GM23338 (cell line): ENCODE results near the gene SEMA5A. TPM values are rescaled to one million over a fixed set of nuclear protein-coding genes. Genes with fewer than 3 reads are reported as not detected.

ENCODE experiments used
- ATAC-seq: fragments of 200-7000 bp; cut with Tn5 transposase; 3 replicates; pipeline ENCODE4 v1.9.1; 2020
- DNase-seq: peaks from one replicate; pipeline ENCODE4 v3.0.0-alpha.2; 2015; ENCODE audit warnings: low spot score
- H2AFZ ChIP-seq: fragments of 200-600 bp; sonication (generic); 2 replicates; pipeline ENCODE4 v1.8.0; 2016; ENCODE audit warnings: antibody characterized with exemption, mild to moderate bottlenecking, moderate library complexity
- H3F3A ChIP-seq: fragments of 200-600 bp; sonication (generic); replicated peaks from 2 replicates; pipeline ENCODE4 v1.8.0; 2017; ENCODE audit warnings: antibody characterized with exemption, mixed run types, low read depth
- H3K27ac ChIP-seq: fragments of 200-600 bp; sonication (generic); 2 replicates; pipeline ENCODE4 v1.6.1; 2016; ENCODE audit warnings: low read depth
- H3K27me3 ChIP-seq: fragments of 200-600 bp; sonication (generic); 2 replicates; pipeline ENCODE4 v1.8.0; 2016; ENCODE audit warnings: mild to moderate bottlenecking, mixed run types, moderate library complexity; ENCODE audit not compliant: insufficient read depth
- H3K36me3 ChIP-seq: fragments of 200-600 bp; sonication (generic); 2 replicates; pipeline ENCODE4 v1.8.0; 2016; ENCODE audit warnings: mild to moderate bottlenecking; ENCODE audit not compliant: insufficient read depth
- H3K4me1 ChIP-seq: fragments of 200-600 bp; sonication (generic); 2 replicates; pipeline ENCODE4 v1.8.0; 2016; ENCODE audit warnings: mild to moderate bottlenecking, moderate library complexity; ENCODE audit not compliant: insufficient read depth
- H3K4me2 ChIP-seq: fragments of 200-600 bp; sonication (generic); 2 replicates; pipeline ENCODE4 v1.7.1; 2017; ENCODE audit warnings: mixed run types
- H3K4me3 ChIP-seq: fragments of 200-600 bp; sonication (generic); 2 replicates; pipeline ENCODE4 v1.6.1; 2016; ENCODE audit warnings: mixed run types
- H3K79me2 ChIP-seq: fragments of 200-600 bp; sonication (generic); replicated peaks from 2 replicates; pipeline ENCODE4 v1.8.0; 2017; ENCODE audit warnings: mild to moderate bottlenecking; ENCODE audit not compliant: insufficient read depth
- H3K9me2 ChIP-seq: fragments of 200-600 bp; sonication (generic); 2 replicates; pipeline ENCODE4 v1.8.0; 2017; ENCODE audit not compliant: insufficient read depth
- H4K20me1 ChIP-seq: fragments of 200-600 bp; sonication (generic); replicated peaks from 2 replicates; pipeline ENCODE4 v1.8.0; 2017; ENCODE audit warnings: mild to moderate bottlenecking; ENCODE audit not compliant: insufficient read depth
- H3K27ac Mint-ChIP-seq: 2 replicates; pipeline ENCODE4 v1.8.0; 2020; ENCODE audit warnings: inconsistent platforms, mild to moderate bottlenecking, moderate library complexity, mixed read lengths
- H3K27me3 Mint-ChIP-seq: 3 replicates; pipeline ENCODE4 v1.8.0; 2022; ENCODE audit warnings: low read depth, mild to moderate bottlenecking, moderate library complexity, mixed read lengths, inconsistent platforms; ENCODE audit not compliant: insufficient read depth, poor library complexity
- H3K36me3 Mint-ChIP-seq: 3 replicates; pipeline ENCODE4 v1.8.0; 2021; ENCODE audit warnings: low read depth, mild to moderate bottlenecking, inconsistent platforms, moderate library complexity, mixed read lengths
- H3K4me1 Mint-ChIP-seq: 3 replicates; pipeline ENCODE4 v1.8.0; 2020; ENCODE audit warnings: mild to moderate bottlenecking, inconsistent platforms, mixed read lengths
- H3K4me3 Mint-ChIP-seq: 3 replicates; pipeline ENCODE4 v1.8.0; 2021; ENCODE audit warnings: moderate library complexity, mild to moderate bottlenecking, inconsistent platforms, mixed read lengths
- H3K9me3 Mint-ChIP-seq: 3 replicates; pipeline ENCODE4 v1.8.0; 2020; ENCODE audit warnings: moderate library complexity, mild to moderate bottlenecking, inconsistent platforms, mixed read lengths
- CREB1 ChIP-seq: fragments of 250-450 bp; sonication (Bioruptor Pico); IDR thresholded peaks from 2 replicates; pipeline ENCODE4 v1.5.0; 2020; ENCODE audit warnings: low read depth, mild to moderate bottlenecking, moderate library complexity
- CTCF ChIP-seq, 2 experiments: fragments of 200-600 bp in 1 of 2; sonication (generic) in 1 of 2; conservative IDR thresholded peaks; 2 replicates each; pipeline versions ENCODE4 v1.5.1 to v1.6.1; 2016 to 2017; ENCODE audit warnings: antibody characterized with exemption in 2 of 2, low read depth in 2 of 2, mild to moderate bottlenecking in 2 of 2, moderate library complexity in 1 of 2
- ETS1 ChIP-seq: IDR thresholded peaks from 2 replicates; pipeline ENCODE4 v1.6.1; 2016; ENCODE audit warnings: antibody characterized with exemption
- EZH2 ChIP-seq: fragments of 200-600 bp; sonication (generic); IDR thresholded peaks from one replicate; pipeline ENCODE4 v1.8.0; 2017; ENCODE audit warnings: antibody characterized with exemption, mild to moderate bottlenecking, low read depth; ENCODE audit not compliant: unreplicated experiment
- EZH2phosphoT487 ChIP-seq: fragments of 200-600 bp; sonication (generic); IDR thresholded peaks from one replicate; pipeline ENCODE4 v1.8.1; 2018; ENCODE audit warnings: antibody characterized with exemption; ENCODE audit not compliant: unreplicated experiment
- JUNB ChIP-seq: IDR thresholded peaks from one replicate; pipeline ENCODE4 v1.6.1; 2016; ENCODE audit warnings: antibody characterized with exemption; ENCODE audit not compliant: unreplicated experiment
- NANOG ChIP-seq: IDR thresholded peaks from 2 replicates; pipeline ENCODE4 v1.6.1; 2016; ENCODE audit warnings: antibody characterized with exemption, borderline replicate concordance
- POLR2AphosphoS5 ChIP-seq: IDR thresholded peaks from 2 replicates; pipeline ENCODE4 v1.6.1; 2016; ENCODE audit warnings: antibody characterized with exemption, low read depth
- REST ChIP-seq: IDR thresholded peaks from one replicate; pipeline ENCODE4 v1.6.1; 2018; ENCODE audit warnings: antibody characterized with exemption; ENCODE audit not compliant: unreplicated experiment
- STAT1 ChIP-seq: IDR thresholded peaks from one replicate; pipeline ENCODE4 v1.6.1; 2016; ENCODE audit warnings: antibody characterized with exemption; ENCODE audit not compliant: unreplicated experiment
- ZNF114 ChIP-seq: fragments of 250-450 bp; sonication (Bioruptor Pico); IDR thresholded peaks from 2 replicates; pipeline ENCODE4 v1.5.0; 2020; ENCODE audit warnings: mild to moderate bottlenecking, moderate library complexity
- ZNF331 ChIP-seq: fragments of 250-450 bp; sonication (Bioruptor Pico); IDR thresholded peaks from 2 replicates; pipeline ENCODE4 v1.5.0; 2020; ENCODE audit warnings: low read depth, mild to moderate bottlenecking, moderate library complexity
- polyA plus RNA-seq: library from polyadenylated mRNA; unstranded; fragments of >200 nt; fragmentation: Nextera tagmentation; extraction: Ambion mirVana; gene quantifications from 2 replicates; pipeline ENCODE4 v1.2.1, GENCODE V29; 2016
- total RNA-seq: library from RNA; depleted of rRNA; stranded (reverse); fragments of >200 nt; shearing (Covaris generic); gene quantifications from 2 replicates; pipeline ENCODE4 v1.2.3, GENCODE V29; 2014

The SEMA5A gene
- total and polyA plus RNA-seq, 2 experiments from 2014 or later, result 2.1 to 8.1 TPM

- Histone ChIP-seq H3K4me3 (no peak overlapping the region), H2AFZ (no peak overlapping the region), H3K79me2 (no peaks in the 10 kb centered on the region), H3K9me2 (0 out of 2 replicates have a peak, but pooled peaks cover 5% of the 10 kb centered on the region), H3K27ac (no peak overlapping the region), H3K4me2 (no peak overlapping the region), H3K27me3 (no peaks in the 10 kb centered on the region), H4K20me1 (no peaks in the 10 kb centered on the region), H3F3A (no peaks in the 10 kb centered on the region), H3K4me1 (no peaks in the 10 kb centered on the region), H3K36me3 (no peaks in the 10 kb centered on the region)
- no peak for TF ChIP-seq ZNF331 (CRISPR knock-in tag)
- TF ChIP-seq NANOG, result no peak
- no peak for TF ChIP-seq EZH2
- no peak for TF ChIP-seq JUNB
- TF ChIP-seq POLR2AphosphoS5, result no peak
- TF ChIP-seq REST, result no peak
- DNase-seq (no peak), ATAC-seq (no peak)
- Mint-ChIP-seq H3K9me3 (peaks cover 17% of the 10 kb centered on the region), H3K4me3 (no peak overlapping the region), H3K4me1 (no peaks in the 10 kb centered on the region), H3K36me3 (peaks cover 23% of the 10 kb centered on the region), H3K27me3 (peaks cover 7% of the 10 kb centered on the region), H3K27ac (no peak overlapping the region; the same call in 1 of the 2 replicates)
These were observed 106.2 kb downstream of the SEMA5A start for GRCh38 chr5:9439531-9440292.

DNA sequence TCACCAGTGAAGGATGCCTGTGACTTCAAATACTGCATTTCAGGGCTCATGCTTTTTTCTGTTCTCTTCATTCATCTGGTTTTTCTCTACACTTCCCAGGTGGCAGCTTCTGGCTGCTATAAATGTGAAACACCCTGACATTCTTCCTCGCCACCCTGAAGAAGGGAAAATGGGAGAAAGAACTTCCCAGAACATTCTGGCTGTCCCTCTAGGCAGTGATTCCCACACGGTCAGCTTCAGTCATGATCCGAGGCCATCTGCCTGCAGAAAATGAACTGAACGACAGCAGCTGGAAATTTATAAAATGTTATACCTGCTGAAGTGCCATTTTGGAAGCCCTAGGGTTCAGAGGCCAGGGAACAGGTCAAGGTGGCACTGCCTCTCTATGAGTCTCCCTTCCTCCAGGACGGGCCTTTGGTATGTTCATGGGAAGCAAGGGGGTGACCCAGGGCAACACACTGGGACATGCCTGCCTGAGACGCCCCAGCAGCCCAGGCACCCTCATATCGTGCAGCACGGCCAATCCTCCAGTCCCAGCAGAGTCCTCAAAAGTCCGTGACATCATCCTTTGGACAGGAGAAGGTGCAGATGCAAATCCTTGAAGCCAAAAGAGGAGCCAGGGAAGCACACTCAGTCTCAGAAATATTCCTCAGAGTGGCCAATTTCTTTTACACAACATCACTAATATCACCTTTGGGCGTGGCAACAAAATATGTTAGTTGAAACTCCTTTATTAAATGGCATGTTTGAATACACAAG lies 107.1 kb downstream of the SEMA5A start:
- Mint-ChIP-seq H3K4me3 (no peak overlapping the region), H3K27me3 (peaks cover 7% of the 10 kb centered on the region), H3K36me3 (peaks cover 16% of the 10 kb centered on the region), H3K4me1 (peaks cover 2% of the 10 kb centered on the region; the same call in 1 of the 3 replicates), H3K27ac (no peak overlapping the region), H3K9me3 (peaks cover 10% of the 10 kb centered on the region)
- ATAC-seq (no peak), DNase-seq (no peak)
- H4K20me1 ChIP-seq, result no peaks in the 10 kb centered on the region
- H3K4me1 ChIP-seq, result no peaks in the 10 kb centered on the region
- H3K27me3 ChIP-seq, result no peaks in the 10 kb centered on the region
- no peak overlapping the region for H2AFZ ChIP-seq
- no peaks in the 10 kb centered on the region for H3K36me3 ChIP-seq
- H3K4me2 ChIP-seq, result no peak overlapping the region
- no peaks in the 10 kb centered on the region for H3K79me2 ChIP-seq
- no peaks in the 10 kb centered on the region for H3F3A ChIP-seq
- no peak overlapping the region for H3K27ac ChIP-seq
- H3K4me3 ChIP-seq, result no peak overlapping the region
- 0 out of 2 replicates have a peak, but pooled peaks cover 5% of the 10 kb centered on the region for H3K9me2 ChIP-seq
- TF ChIP-seq CREB1 (CRISPR knock-in tag) (no peak), STAT1 (no peak), JUNB (no peak), ZNF331 (CRISPR knock-in tag) (no peak), EZH2phosphoT487 (no peak), ETS1 (no peak), EZH2 (no peak), CTCF (conservative IDR thresholded peaks at IDR 0.05; ENCODE audit: low read depth in 2 of 2) (no peak), REST (no peak), ZNF114 (no peak)
